ENCODE measurements around the gene BAHCC1. TPM values are rescaled to one million over a fixed set of nuclear protein-coding genes. Genes with fewer than 3 reads are reported as not detected.
"Not testable (repeated sequence)": the region's sequence is repeated elsewhere in the genome, so short reads cannot be mapped to it uniquely, and the experiment has no call there.

BAHCC1 gene
- total RNA-seq, 1 experiment from 2014 or later: 9.9 TPM

DNA sequence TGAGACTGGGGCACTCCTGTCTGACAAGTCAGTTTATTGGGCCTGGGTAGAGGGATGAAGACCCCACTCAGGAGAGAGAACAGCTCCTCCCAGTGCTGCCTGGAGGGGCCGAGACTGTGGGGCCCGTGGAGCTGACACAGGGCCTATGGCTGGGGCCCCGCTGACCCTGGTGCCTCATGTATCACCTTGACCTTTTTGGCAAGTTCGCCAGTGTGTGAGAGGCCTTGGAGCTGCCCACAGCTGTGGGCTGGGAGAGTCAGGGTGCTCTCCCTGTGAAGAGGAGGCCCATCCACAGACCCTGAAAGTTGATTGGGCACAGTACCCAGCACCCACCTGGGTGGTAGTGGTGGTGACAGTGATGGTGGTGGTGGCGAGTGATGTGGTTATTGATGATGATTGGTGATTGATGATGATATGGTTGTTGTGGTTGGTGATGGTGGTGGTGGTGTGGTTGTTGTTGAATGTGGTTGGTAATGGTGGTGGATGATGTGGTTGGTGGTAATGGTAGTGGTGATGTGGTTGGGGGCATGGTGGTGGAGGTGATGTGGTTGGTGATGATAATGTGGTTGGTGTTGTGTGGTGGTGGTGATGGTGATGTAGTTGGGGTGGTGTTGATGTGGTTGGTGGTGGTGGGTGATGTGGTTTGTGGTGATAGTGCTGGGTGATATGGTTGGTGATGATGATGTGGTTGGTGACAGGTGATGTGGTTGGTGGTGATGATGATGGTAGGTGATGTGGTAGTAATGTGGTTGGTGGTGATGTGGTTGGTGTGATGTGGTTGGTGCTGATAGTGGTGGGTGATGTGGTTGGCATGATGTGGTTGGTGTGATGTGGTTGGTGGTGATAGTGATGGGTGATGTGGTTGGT is 29.1 kb downstream of the BAHCC1 start:
- Histone ChIP-seq H3K9me2 (replicated peaks; ENCODE audit: low read length) (no peaks in the 10 kb centered on the region), H3K79me2 (ENCODE audit: low read length) (peaks cover 25% of the 10 kb centered on the region; the same call in 1 of the 2 replicates), H3K27me3 (ENCODE audit: low read length) (no peaks in the 10 kb centered on the region), H3K36me3 (ENCODE audit: low read depth, low read length) (no peaks in the 10 kb centered on the region), H3K4me3 (ENCODE audit: low read length) (no peak overlapping the region), H3K4me1 (ENCODE audit: insufficient read depth, low read length) (peaks cover 37% of the 10 kb centered on the region), H3K9ac (ENCODE audit: low read length) (peak overlapping the region; percentile 87; the same call in 1 of the 2 replicates), H3K27ac (ENCODE audit: low read length) (peak overlapping the region; percentile 96), H3F3A (ENCODE audit: low read length, unreplicated experiment) (no peaks in the 10 kb centered on the region), H2AFZ (ENCODE audit: low read length) (no peak overlapping the region), H3K9me3 (ENCODE audit: low read length) (no peaks in the 10 kb centered on the region), H4K20me1 (ENCODE audit: low read length) (no peaks in the 10 kb centered on the region), H3K4me2 (ENCODE audit: low read length) (no peak overlapping the region)
- ChIA-PET CTCF (no interaction called here), POLR2A (ENCODE audit: unreplicated experiment) (no interaction called here)
- intact Hi-C loops (cut with micrococcal nuclease): no loop called here
- DNase-seq (no peak), ATAC-seq (no peak)
- BruUV-seq (replicated peaks): no TSS peak
- TF ChIP-seq EZH2 (IDR thresholded peaks at IDR 0.05; ENCODE audit: low read length, unreplicated experiment) (no peak), CTCF (conservative IDR thresholded peaks at IDR 0.05; ENCODE audit: low read depth, low read length) (no peak), EZH2phosphoT487 (IDR thresholded peaks at IDR 0.05; ENCODE audit: borderline replicate concordance, low read length) (no peak)

DNA sequence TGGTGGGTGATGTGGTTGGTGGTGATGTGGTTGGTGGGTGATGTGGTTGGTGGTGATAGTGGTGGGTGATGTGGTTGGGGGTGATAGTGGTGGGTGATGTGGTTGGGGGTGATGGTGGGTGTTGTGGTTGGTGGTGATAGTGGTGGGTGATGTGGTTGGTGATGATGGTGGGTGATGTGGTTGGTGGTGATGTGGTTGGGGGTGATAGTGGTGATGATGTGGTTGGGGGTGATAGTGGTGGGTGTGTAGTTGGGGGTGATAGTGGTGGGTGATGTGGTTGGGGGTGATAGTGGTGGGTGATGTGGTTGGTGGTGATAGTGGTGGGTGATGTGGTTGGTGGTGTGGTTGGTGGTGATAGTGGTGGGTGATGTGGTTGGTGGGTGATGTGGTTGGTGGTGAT is 29.8 kb downstream of the BAHCC1 start:
- DNase-seq; H3K4me2 ChIP-seq (ENCODE audit: low read length); H3K9ac ChIP-seq (ENCODE audit: low read length); H2AFZ ChIP-seq (ENCODE audit: low read length); POLR2A ChIA-PET (ENCODE audit: unreplicated experiment); H3K27me3 ChIP-seq (ENCODE audit: low read length); BruUV-seq (replicated peaks); intact Hi-C loops (cut with micrococcal nuclease); H3K9me2 ChIP-seq (replicated peaks; ENCODE audit: low read length); H3K36me3 ChIP-seq (ENCODE audit: low read depth, low read length); ATAC-seq; H3F3A ChIP-seq (ENCODE audit: low read length, unreplicated experiment); CTCF ChIA-PET; H3K4me3 ChIP-seq (ENCODE audit: low read length); H3K27ac ChIP-seq (ENCODE audit: low read length); H3K9me3 ChIP-seq (ENCODE audit: low read length); H4K20me1 ChIP-seq (ENCODE audit: low read length): not testable (repeated sequence)
- peaks cover 36% of the 10 kb centered on the region for H3K4me1 ChIP-seq (ENCODE audit: insufficient read depth, low read length)
- H3K79me2 ChIP-seq (ENCODE audit: low read length): peaks cover 25% of the 10 kb centered on the region; the same call in 1 of the 2 replicates

DNA sequence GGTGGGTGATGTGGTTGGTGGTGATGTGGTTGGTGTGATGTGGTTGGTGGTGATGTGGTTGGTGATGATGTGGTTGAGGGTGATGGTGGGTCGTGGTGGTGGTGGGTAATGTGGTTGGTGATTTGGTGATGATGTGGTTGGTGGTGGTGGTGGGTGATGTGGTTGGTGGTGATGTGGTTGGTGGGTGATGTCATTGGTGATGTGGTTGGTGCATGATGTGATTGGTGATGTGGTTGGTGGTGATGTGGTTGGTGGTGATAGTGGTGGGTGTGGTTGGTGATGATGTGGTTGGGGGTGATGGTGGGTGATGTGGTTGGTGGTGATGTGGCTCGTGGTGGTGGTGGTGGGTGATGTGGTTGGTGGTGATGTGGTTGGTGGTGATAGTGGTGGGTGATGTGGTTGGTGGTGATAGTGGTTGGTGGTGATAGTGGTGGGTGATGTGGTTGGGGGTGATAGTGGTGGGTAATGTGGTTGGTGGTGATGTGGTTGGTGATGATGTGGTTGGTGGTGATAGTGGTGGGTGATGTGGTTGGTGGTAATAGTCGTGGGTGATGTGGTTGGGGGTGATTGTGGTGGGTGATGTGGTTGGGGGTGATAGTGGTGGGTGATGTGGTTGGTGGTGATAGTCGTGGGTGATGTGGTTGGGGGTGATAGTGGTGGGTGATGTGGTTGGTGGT is 30.6 kb downstream of the BAHCC1 start:
- H3K36me3 ChIP-seq (ENCODE audit: low read depth, low read length); POLR2A ChIA-PET (ENCODE audit: unreplicated experiment); DNase-seq; H3K4me2 ChIP-seq (ENCODE audit: low read length); H3K9me3 ChIP-seq (ENCODE audit: low read length); CTCF ChIA-PET; H4K20me1 ChIP-seq (ENCODE audit: low read length); intact Hi-C loops (cut with micrococcal nuclease); H2AFZ ChIP-seq (ENCODE audit: low read length); H3K4me3 ChIP-seq (ENCODE audit: low read length); H3F3A ChIP-seq (ENCODE audit: low read length, unreplicated experiment); H3K9ac ChIP-seq (ENCODE audit: low read length); H3K27me3 ChIP-seq (ENCODE audit: low read length); ATAC-seq; H3K9me2 ChIP-seq (replicated peaks; ENCODE audit: low read length); BruUV-seq (replicated peaks); H3K27ac ChIP-seq (ENCODE audit: low read length): not testable (repeated sequence)
- Histone ChIP-seq H3K79me2 (ENCODE audit: low read length) (peaks cover 25% of the 10 kb centered on the region; the same call in 1 of the 2 replicates), H3K4me1 (ENCODE audit: insufficient read depth, low read length) (peaks cover 32% of the 10 kb centered on the region)
